Heart left ventricle (tissue), 13 donors: ENCODE measurements around the gene PLK3.

Experiments
- CTCF ChIP-seq, 12 donors: fragments of 200-600 bp; sonication (generic) in 4 of 12; IDR thresholded peaks; one replicate each; pipeline versions ENCODE4 v1.5.0 to v1.8.0; 2018 to 2022; ENCODE audit warnings: antibody characterized with exemption in 12 of 12, mild to moderate bottlenecking in 5 of 12
- POLR2A ChIP-seq, 2 donors: fragments of 450-650 bp; IDR thresholded peaks; one replicate each; pipeline ENCODE4 v1.6.1; 2017; ENCODE audit warnings: antibody characterized with exemption in 2 of 2, mild to moderate bottlenecking in 2 of 2, moderate library complexity in 2 of 2
- donor health status: ischemic (EF 13 %, LVEDD 7.1; RV severe dilation, severe dysfunction).
- donor health status: DM: no; HTN: yes; CAD: no.
- donor health status: DM: no; HTN: no; CAD: no.
- donor health status: ischemic (EF 25% LVEDD 6.9; RV normal size, moderate dysfunction).
- donor health status: ischemic (EF 25% LVEDD 5.7; RV mildly dilated, moderate dysfunction).
- donor health status: ischemic (EF 35%, LVEDD 5.7; RV mildly dilated, moderate dysfunction).
- donor health status: nonischemic (EF 11% LVEDD 7.7; RV severe dilation, severe dysfunction).
- donor health status: DM: yes; HTN: yes; CAD: no.
- donor health status: PGD.
- donor health status: ischemic (EF 29% LVEDD 5.4; RV normal size, mild dysfunction).
- donor health status: nonischemic (EF 23%, LVEDD 6.1; RV moderate dilation, normal function).

- peak in 1 of 12 donors; percentile 13 for TF ChIP-seq CTCF (IDR thresholded peaks at IDR 0.05)
- TF ChIP-seq POLR2A (IDR thresholded peaks at IDR 0.05): peak; percentile 47 to 96
These were observed 24.9 kb upstream of the PLK3 start, which contains the start of gene RPS8 for GRCh38 chr1:44775078-44775929.
